LNCaP clone FGC (cell line): ENCODE measurements around the gene GLUD1.

Experiments
- DNase-seq: peaks from one replicate; pipeline ENCODE4 v3.0.0-alpha.2; 2011; ENCODE audit warnings: low read depth
- H3K4me3 ChIP-seq: 2 replicates; pipeline ENCODE4 v1.5.1; 2011; ENCODE audit warnings: mild to moderate bottlenecking, low read depth, low read length, control low read depth
- TF ChIP-seq, protein P1 (sequence below): IDR thresholded peaks from 2 replicates; pipeline ENCODE4 v1.5.1; 2012; ENCODE audit warnings: mild to moderate bottlenecking; ENCODE audit not compliant: control insufficient read depth, insufficient read depth; ENCODE audit errors: extremely low read depth

GLUD1 gene

DNA sequence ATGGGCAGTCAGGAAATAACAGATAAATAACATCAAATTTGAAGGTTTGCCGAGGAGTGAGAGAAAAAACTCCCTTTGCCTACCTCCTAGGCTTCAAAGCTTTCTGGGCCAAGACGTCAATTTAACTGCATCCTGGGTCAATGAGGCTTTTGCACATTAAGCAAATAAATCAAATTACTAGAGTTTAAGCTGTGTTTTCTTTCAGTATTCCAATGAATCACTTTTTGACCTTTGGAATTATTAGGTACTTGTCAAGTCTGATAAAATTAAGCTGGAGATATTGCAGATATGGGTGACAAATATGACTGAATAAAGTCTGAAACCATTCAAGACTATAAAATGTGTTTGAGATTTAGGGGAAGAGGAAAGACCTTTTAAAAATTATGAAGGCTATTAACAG is 22.2 kb downstream of the GLUD1 start:
- TF ChIP-seq, protein P1, sequence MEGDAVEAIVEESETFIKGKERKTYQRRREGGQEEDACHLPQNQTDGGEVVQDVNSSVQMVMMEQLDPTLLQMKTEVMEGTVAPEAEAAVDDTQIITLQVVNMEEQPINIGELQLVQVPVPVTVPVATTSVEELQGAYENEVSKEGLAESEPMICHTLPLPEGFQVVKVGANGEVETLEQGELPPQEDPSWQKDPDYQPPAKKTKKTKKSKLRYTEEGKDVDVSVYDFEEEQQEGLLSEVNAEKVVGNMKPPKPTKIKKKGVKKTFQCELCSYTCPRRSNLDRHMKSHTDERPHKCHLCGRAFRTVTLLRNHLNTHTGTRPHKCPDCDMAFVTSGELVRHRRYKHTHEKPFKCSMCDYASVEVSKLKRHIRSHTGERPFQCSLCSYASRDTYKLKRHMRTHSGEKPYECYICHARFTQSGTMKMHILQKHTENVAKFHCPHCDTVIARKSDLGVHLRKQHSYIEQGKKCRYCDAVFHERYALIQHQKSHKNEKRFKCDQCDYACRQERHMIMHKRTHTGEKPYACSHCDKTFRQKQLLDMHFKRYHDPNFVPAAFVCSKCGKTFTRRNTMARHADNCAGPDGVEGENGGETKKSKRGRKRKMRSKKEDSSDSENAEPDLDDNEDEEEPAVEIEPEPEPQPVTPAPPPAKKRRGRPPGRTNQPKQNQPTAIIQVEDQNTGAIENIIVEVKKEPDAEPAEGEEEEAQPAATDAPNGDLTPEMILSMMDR: no peak
- H3K4me3 ChIP-seq: no peak overlapping the region
- DNase-seq: no peak

DNA sequence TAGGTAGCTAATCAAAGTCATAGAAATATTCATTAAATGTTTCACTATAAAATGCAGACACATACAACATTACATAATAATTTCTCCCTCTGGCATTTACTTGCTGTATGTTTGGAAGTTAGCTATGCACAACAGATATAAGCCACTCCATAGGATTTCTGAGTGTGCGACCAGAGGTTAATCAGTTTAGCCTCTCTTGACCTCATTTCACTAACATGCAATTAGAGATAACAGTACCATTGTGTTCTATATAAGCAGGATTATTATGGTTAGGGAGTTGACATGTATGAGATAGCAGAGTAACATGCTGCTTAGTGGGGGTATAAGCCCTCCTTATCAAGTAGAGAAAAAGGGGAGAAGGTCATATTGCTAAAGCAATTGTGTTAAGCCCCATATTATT is 26.4 kb downstream of the GLUD1 start:
- no peak overlapping the region for H3K4me3 ChIP-seq
- no peak for DNase-seq
- TF ChIP-seq, protein P1: no peak

DNA sequence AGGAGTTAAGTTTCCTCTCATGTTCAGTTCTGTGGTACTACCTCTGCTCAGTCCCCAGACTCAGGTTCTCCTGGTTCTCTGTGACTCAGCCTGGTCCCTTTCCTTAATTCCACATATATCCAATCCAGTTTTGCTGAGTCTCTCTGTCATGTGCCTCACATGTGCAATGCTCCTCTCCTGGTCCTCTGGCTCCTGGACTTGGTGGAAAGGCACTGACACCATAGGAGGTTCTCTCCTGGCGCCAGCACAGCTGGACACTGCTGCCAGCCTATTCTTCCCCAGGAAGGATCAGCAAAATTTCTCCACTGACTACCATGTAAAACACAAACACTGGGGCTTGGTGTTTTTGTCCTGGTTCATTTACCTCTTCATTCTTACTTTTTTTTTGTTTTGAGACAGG is 27.8 kb downstream of the GLUD1 start:
- no peak overlapping the region for H3K4me3 ChIP-seq
- no peak for DNase-seq
- TF ChIP-seq, protein P1: no peak

DNA sequence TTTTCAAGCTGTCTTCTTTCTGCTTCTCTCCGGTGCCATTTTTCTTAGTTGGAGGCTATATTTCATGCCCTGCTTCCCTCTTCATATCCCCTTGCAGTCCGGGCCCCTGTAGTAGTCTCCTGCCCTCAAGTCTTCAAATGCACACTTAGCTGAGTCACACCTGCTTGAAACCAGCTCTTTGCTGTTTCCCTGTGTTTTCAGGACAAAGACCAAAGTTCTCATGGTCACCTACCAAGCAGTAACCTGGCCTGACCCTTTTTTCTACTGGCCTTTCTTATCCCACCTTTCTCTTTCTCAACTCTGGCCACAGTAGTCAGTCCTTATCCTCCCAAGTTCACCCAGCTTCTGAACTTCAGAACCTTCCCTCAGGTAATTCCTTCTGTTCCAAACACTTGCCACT is 28.5 kb downstream of the GLUD1 start:
- no peak for DNase-seq
- TF ChIP-seq, protein P1: no peak
- H3K4me3 ChIP-seq: no peak overlapping the region

GRCh38 chr10:87064651-87065050 is 30.0 kb downstream of the GLUD1 start:
- TF ChIP-seq, protein P1: no peak
- no peak overlapping the region for H3K4me3 ChIP-seq
- DNase-seq: no peak

DNA sequence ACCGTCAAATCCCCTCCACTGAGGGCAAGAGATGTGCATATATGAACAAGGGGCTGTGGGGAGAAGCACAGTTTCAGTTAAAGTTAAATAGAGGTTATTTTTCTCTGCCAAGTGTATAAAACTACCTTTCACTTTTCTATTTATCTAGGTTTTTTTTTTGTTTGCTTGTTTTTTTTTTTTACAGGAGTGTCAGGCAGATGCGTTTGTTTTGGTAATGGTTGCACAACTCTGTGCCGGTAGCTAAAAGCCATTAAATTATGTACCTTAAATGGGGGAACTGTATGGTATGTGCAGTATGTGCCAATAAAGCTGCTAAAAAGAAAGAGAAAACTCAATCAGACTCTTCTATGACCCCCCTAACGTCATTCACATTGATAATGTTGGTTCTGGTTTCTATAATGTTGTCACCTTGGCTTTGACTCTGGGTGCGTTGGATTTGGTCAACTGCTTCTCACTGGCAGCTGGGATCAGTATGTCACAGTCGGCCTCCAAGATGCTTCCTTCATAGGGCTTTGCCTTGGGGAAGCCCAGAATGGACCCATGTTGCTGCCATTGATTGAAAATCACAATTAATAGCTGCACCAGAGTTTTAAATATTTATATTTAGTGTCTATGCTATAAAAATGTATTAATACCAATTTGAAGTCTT is 34.2 kb downstream of the GLUD1 start:
- TF ChIP-seq, protein P1: no peak
- no peak overlapping the region for H3K4me3 ChIP-seq
- DNase-seq: no peak

- no peak for DNase-seq
- H3K4me3 ChIP-seq: no peak overlapping the region
- TF ChIP-seq, protein P1: no peak
Measured at GRCh38 chr10:87059401-87059800, 35.2 kb downstream of the GLUD1 start.
